Measurements from ENCODE around the gene OR2AG2.
A peak's percentile ranks its signal among the peaks of the same experiment; 100 is the strongest.

The OR2AG2 gene

DNA sequence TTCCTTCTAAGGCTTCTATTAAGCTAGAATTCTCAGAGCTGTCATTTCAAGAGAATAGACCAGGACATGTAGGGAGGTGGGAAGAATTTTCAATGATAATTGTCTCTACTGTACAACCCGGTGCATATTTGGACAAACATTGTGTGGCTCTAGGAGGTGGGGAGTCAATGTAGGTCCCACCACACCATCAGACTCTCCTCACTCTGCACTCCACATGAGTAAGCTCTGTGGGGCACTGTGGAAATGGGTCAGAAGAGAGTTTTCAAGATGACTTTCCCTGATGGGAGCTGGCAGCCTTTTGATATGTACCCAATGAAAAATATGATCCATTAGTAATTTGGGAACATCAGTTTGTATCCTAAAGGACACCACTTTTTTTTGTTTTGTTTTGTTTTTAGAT, 33.2 kb downstream of the OR2AG2 start:
- DNase-seq (ENCODE audit: insufficient read length, low spot score): no peak
- no peak for FAIRE-seq
- TF ChIP-seq, protein P1, sequence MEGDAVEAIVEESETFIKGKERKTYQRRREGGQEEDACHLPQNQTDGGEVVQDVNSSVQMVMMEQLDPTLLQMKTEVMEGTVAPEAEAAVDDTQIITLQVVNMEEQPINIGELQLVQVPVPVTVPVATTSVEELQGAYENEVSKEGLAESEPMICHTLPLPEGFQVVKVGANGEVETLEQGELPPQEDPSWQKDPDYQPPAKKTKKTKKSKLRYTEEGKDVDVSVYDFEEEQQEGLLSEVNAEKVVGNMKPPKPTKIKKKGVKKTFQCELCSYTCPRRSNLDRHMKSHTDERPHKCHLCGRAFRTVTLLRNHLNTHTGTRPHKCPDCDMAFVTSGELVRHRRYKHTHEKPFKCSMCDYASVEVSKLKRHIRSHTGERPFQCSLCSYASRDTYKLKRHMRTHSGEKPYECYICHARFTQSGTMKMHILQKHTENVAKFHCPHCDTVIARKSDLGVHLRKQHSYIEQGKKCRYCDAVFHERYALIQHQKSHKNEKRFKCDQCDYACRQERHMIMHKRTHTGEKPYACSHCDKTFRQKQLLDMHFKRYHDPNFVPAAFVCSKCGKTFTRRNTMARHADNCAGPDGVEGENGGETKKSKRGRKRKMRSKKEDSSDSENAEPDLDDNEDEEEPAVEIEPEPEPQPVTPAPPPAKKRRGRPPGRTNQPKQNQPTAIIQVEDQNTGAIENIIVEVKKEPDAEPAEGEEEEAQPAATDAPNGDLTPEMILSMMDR (IDR thresholded peaks at IDR 0.05; ENCODE audit: insufficient read depth, missing control alignments): no peak

DNA sequence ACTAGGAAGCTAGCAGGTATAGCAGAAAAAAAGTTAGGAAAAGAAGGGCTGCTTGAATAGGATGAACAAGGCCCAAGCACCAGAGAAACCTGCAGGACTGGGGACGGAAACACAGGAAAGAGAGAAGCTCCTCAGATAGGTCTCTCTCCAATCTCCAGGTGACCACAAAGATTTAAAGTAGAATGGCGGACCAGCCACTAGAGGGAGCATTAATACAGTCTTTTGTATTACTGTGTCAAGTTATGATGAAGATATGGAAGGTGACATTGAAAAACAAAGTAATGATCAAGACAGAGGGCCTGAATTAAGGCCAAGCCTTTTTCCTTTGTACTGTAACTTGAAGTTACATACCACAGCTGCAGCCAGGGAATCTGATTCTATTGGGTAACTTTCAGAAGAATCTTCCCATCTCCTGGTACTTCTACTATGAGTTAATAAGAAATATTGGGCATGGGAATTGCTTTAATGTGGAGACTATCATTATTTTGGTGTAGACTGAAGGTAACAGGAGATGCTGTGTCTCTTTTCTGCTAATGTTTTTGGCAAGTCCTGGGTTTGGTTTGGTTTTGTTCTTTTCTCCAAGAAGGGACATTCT, 33.8 kb downstream of the OR2AG2 start:
- TF ChIP-seq, protein P1 (IDR thresholded peaks at IDR 0.05; ENCODE audit: insufficient read depth, missing control alignments): peak; percentile 57
- no peak for FAIRE-seq
- DNase-seq (ENCODE audit: insufficient read length, low spot score): no peak

DNA sequence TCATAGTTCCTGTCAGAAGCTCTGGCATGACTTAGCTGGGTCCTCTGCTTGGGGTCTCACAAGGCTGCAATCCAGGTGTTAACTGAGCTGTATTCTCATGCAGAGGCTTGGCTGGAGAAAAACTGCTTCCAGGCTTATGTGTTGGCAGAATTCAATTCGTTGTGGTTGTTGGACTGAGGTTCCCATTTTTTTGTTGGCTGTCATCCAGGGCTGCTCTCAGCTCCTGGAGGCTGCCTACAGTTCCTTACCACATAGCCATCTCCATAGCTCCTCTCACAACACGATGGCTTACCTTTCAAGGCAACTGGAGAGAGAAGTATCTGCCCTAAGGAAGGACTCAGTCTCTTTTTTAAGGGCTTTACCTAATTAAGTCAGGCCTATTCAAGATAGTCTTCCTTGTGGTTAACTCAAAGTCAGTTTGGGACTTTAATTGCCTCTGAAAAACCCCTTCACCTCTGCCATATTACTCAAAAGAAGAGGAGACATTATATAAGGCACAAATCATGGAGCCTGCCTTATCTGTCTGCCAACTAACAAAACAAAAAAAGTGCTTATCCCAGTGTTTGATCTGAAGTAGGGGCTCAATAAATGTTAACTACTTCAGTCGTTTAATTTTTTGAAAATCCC, 35.2 kb downstream of the OR2AG2 start:
- TF ChIP-seq, protein P1 (IDR thresholded peaks at IDR 0.05; ENCODE audit: insufficient read depth, missing control alignments): no peak
- FAIRE-seq (no peak), DNase-seq (ENCODE audit: insufficient read length, low spot score) (no peak)

DNA sequence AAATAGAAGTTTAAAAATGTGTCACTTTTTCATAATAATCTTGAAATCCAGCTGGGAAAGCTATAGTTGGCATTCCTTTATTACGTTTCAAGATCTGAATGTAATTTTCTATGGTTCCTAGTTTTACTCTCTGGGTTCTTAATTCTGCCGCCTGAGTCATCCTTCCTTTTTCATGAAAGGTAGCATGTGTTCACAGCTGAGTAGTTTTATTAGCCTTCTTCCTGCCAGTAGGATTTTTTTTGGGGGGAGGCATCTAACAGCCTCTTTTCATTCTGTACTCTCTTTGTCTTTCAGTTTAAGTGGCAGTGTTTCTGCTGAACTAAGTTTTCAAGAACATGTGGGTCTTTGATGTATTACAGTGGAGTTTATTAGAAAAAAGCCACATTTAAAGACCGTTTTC, 36.5 kb downstream of the OR2AG2 start:
- FAIRE-seq (no peak), DNase-seq (ENCODE audit: insufficient read length, low spot score) (no peak)
- TF ChIP-seq, protein P1 (IDR thresholded peaks at IDR 0.05; ENCODE audit: insufficient read depth, missing control alignments): no peak

DNA sequence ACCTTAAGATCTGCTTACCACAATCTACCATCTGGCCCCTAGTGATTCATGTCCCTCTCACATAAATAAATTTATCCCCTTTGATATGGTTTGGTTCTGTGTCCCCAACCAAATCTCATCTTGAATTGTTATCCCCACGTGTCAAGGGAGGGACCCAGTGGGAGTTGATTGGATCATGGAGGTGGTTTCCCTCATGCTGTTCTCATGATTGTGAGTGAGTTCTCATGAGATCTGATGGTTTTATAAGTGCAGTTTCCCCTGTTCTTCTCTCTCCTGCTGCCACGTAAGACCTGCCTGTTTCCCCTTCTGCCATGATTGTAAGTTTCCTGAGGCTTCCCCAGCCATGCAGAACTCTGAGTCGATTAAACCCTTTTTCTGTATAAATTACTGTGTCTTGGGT, 37.2 kb downstream of the OR2AG2 start:
- no peak for FAIRE-seq
- no peak for DNase-seq (ENCODE audit: insufficient read length, low spot score)
- TF ChIP-seq, protein P1 (IDR thresholded peaks at IDR 0.05; ENCODE audit: insufficient read depth, missing control alignments): no peak

DNA sequence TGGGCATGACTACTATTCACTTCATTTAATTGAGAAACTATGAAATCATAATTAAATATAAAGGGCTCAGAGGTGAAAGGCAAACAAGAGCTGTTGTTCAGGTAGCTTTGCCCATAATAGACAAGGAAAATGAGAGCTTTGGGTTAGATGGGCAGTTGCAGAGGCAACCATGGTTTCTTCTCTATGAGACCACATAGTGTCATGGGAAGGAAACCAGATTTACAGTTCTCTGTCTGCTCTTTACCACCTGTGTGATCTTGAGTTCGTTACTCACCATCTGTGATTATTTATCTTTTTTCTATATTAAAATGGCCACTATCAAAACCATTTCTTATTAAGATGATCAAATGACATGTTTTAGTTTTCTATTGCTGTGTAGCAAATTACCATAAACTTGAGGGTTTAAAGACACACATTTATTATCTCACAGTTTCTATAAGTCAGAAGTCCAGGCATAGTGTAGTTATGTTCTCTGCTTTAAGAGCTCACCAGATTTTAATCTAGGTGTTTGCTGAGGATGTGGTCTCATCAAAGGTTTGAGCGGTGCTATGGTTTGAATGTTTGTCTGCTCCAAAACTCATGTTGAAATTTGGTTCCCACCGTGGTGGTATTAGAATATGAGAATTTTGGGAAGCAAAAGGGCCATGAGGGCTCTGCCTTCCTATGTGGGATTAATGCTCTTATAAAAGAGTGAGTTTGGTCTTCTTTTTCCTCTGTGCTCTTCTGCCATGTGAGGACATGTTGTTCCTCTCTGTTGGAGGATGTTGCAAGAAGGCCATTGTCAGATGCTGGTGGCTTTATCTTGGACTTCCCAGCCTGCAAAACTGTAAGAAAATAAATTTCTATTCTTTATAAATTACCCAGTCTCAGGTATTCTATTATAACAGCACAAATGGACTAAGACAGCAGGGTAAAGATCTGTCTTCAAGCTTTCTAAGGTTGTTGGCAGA, 38.2 kb downstream of the OR2AG2 start:
- TF ChIP-seq, protein P1 (IDR thresholded peaks at IDR 0.05; ENCODE audit: insufficient read depth, missing control alignments): no peak
- no peak for FAIRE-seq
- DNase-seq (ENCODE audit: insufficient read length, low spot score): no peak

Data from D721Med (cell line).